T47D (cell line): Measurements from ENCODE around the gene SEC14L5.

Experiments used
- DNase-seq, 2 experiments: peaks; one replicate each; pipeline versions ENCODE4 v3.0.0 to v3.0.0-alpha.2; 2011 to 2012; ENCODE audit warnings: low read depth in 1 of 2, low spot score in 1 of 2
- JUND ChIP-seq: IDR thresholded peaks from 2 replicates; pipeline ENCODE4 v1.6.1; 2012; ENCODE audit warnings: low read depth
- in situ Hi-C: cut with HindIII; loops from 2 replicates; pipeline ENCODE4 v1.10.0; 2016; ENCODE audit warnings: low sequenced_read_pairs, low pct_unique_long_range_greater_than_20kb

The SEC14L5 gene

GRCh38 chr16:4968879-4969483 lies 10.9 kb downstream of the SEC14L5 start:
- no peak for TF ChIP-seq JUND
- in situ Hi-C loops = no loop called here
- DNase-seq = no peak

GRCh38 chr16:4970010-4970409 lies 11.9 kb downstream of the SEC14L5 start:
- no peak for TF ChIP-seq JUND
- DNase-seq = no peak
- in situ Hi-C loops = no loop called here

GRCh38 chr16:4972938-4973587 lies 14.9 kb downstream of the SEC14L5 start:
- in situ Hi-C loops = no loop called here
- DNase-seq = no peak
- TF ChIP-seq JUND = no peak

- TF ChIP-seq JUND = no peak
- no peak for DNase-seq
- in situ Hi-C loops = no loop called here
These were observed 17.9 kb downstream of the SEC14L5 start for GRCh38 chr16:4976079-4976478.

GRCh38 chr16:4976611-4977145 lies 18.5 kb downstream of the SEC14L5 start:
- no peak for DNase-seq
- in situ Hi-C loops = no loop called here
- TF ChIP-seq JUND = no peak

GRCh38 chr16:4979164-4979563 lies 21.0 kb downstream of the SEC14L5 start:
- no peak for DNase-seq
- no peak for TF ChIP-seq JUND
- in situ Hi-C loops = no loop called here

GRCh38 chr16:4979736-4980660 lies 21.9 kb downstream of the SEC14L5 start:
- no peak for TF ChIP-seq JUND
- in situ Hi-C loops = no loop called here
- DNase-seq = no peak

GRCh38 chr16:4980691-4981090 lies 22.6 kb downstream of the SEC14L5 start:
- DNase-seq = no peak
- in situ Hi-C loops = no loop called here
- no peak for TF ChIP-seq JUND

GRCh38 chr16:4981473-4981872 lies 23.3 kb downstream of the SEC14L5 start:
- no peak for DNase-seq
- TF ChIP-seq JUND = no peak
- in situ Hi-C loops = no loop called here

- TF ChIP-seq JUND = no peak
- DNase-seq = no peak
- in situ Hi-C loops = no loop called here
These were observed 24.1 kb downstream of the SEC14L5 start for GRCh38 chr16:4982056-4982867.

- in situ Hi-C loops = no loop called here
- no peak for DNase-seq
- no peak for TF ChIP-seq JUND
These were observed 26.3 kb downstream of the SEC14L5 start for GRCh38 chr16:4984174-4984990.
